HepG2 (cell line): Measurements from ENCODE around the gene DCAF15. TPM values are rescaled to one million over a fixed set of nuclear protein-coding genes. Genes with fewer than 3 reads are reported as not detected.

Source experiments
- ATAC-seq: fragments of 200-7000 bp; cut with Tn5 transposase; 3 replicates; pipeline ENCODE4 v1.9.1; 2020; ENCODE audit warnings: mild to moderate bottlenecking, moderate library complexity
- BruUV-seq: library from RNA; stranded (reverse); fragments of 400-500 nt; replicated peaks from 2 replicates; lab custom pipeline; 2021; lab: Mats Ljungman, UMichigan
- CTCF ChIA-PET: fragments of 300-600 bp; formaldehyde crosslinking; extraction: SDS; loops from one replicate; lab custom pipeline; 2021; ENCODE audit warnings: low total read pairs, inconsistent platforms, low intra/inter-chr PET ratio; lab: Yijun Ruan, JAX
- POLR2A ChIA-PET: fragments of 350-600 bp; sonication (Branson Sonifier 250); formaldehyde crosslinking; loops from one replicate; lab custom pipeline; 2020; ENCODE audit warnings: antibody characterized with exemption, inconsistent platforms; lab: Yijun Ruan, JAX
- DNase-seq: peaks from one replicate; pipeline ENCODE4 v3.0.0-alpha.2; 2015; ENCODE audit warnings: low spot score
- FAIRE-seq: peaks from 3 replicates; lab custom pipeline; 2011; peaks lifted over from hg19 to GRCh38; lab: Jason Lieb, UNC
- H2AFZ ChIP-seq: one replicate; pipeline ENCODE4 v1.6.1; 2011; ENCODE audit warnings: low read length, inconsistent platforms
- H3K27ac ChIP-seq: fragments of 300-600 bp; 3 replicates; pipeline ENCODE4 v1.8.0; 2011; ENCODE audit warnings: mixed run types, mild to moderate bottlenecking, mixed read lengths, low read length, inconsistent platforms; ENCODE audit not compliant: insufficient read depth; ENCODE audit errors: extremely low read length
- H3K27me3 ChIP-seq, 2 experiments: fragments of 200-600 bp in 1 of 2; 2 replicates in 1 of 2; 3 replicates in 1 of 2; pipeline versions ENCODE4 v1.6.0 to v1.8.0; 2011; ENCODE audit warnings: low read length in 2 of 2, mild to moderate bottlenecking in 2 of 2, moderate library complexity in 2 of 2, inconsistent platforms in 1 of 2; ENCODE audit not compliant: insufficient read depth in 2 of 2, control insufficient read depth in 1 of 2
- H3K36me3 ChIP-seq, 2 experiments: fragments of 200-600 bp in 1 of 2; replicated peaks in 1 of 2; 2 replicates in 1 of 2; 3 replicates in 1 of 2; pipeline versions ENCODE4 v1.5.1 to v1.8.0; 2011; ENCODE audit warnings: low read length in 2 of 2, inconsistent platforms in 1 of 2; ENCODE audit not compliant: insufficient read depth in 2 of 2, control insufficient read depth in 1 of 2
- H3K4me1 ChIP-seq: 2 replicates; pipeline ENCODE4 v1.5.1; 2012; ENCODE audit warnings: low read length, inconsistent platforms; ENCODE audit not compliant: insufficient read depth
- H3K4me2 ChIP-seq: 2 replicates; pipeline ENCODE4 v1.6.0; 2011; ENCODE audit warnings: low read depth, low read length, inconsistent platforms
- H3K4me3 ChIP-seq, 3 experiments: fragments of 200-600 bp in 1 of 3; sonication (generic), shearing (Covaris generic) in 1 of 3; replicated peaks in 1 of 3; 2 replicates each; pipeline ENCODE4 v1.5.1; 2011 to 2016; ENCODE audit warnings: low read length in 3 of 3, inconsistent platforms in 2 of 3, low read depth in 2 of 3, mild to moderate bottlenecking in 2 of 3, control low read depth in 1 of 3, mixed read lengths in 1 of 3; ENCODE audit not compliant: insufficient read depth in 1 of 3
- H3K79me2 ChIP-seq: one replicate; pipeline ENCODE4 v1.6.1; 2011; ENCODE audit warnings: low read length, inconsistent platforms; ENCODE audit not compliant: insufficient read depth
- H3K9ac ChIP-seq: 2 replicates; pipeline ENCODE4 v1.6.0; 2011; ENCODE audit warnings: mild to moderate bottlenecking, low read depth, low read length, inconsistent platforms; ENCODE audit not compliant: insufficient read depth
- H3K9me3 ChIP-seq: 2 replicates; pipeline ENCODE4 v1.5.1; 2012; ENCODE audit warnings: mild to moderate bottlenecking, low read length
- H4K20me1 ChIP-seq: 2 replicates; pipeline ENCODE4 v1.6.0; 2011; ENCODE audit warnings: inconsistent platforms, mild to moderate bottlenecking, low read length, moderate library complexity; ENCODE audit not compliant: insufficient read depth
- AGO2 ChIP-seq: fragments of 200-400 bp; formaldehyde crosslinking; optimal IDR thresholded peaks from 2 replicates; pipeline ENCODE3; 2017; ENCODE audit warnings: mild to moderate bottlenecking, low read depth, low read length, moderate library complexity
- ATF4 ChIP-seq, 2 experiments: fragments of 450-650 bp in 1 of 2; sonication (generic) in 1 of 2; formaldehyde crosslinking; IDR thresholded peaks; 2 replicates each; pipeline versions ENCODE4 v1.5.0 to v1.8.0; 2020 to 2022; ENCODE audit warnings: mild to moderate bottlenecking in 1 of 2, missing genetic modification reagents in 1 of 2
- GTF3A ChIP-seq: sonication (generic); formaldehyde crosslinking; conservative IDR thresholded peaks from 2 replicates; pipeline ENCODE4 v1.4.0; 2020; ENCODE audit warnings: mild to moderate bottlenecking, missing genetic modification reagents
- NFIC ChIP-seq: IDR thresholded peaks from 2 replicates; pipeline ENCODE4 v1.6.1; 2012; ENCODE audit warnings: mild to moderate bottlenecking, low read length, inconsistent platforms
- PAX8 ChIP-seq: sonication (generic); formaldehyde crosslinking; IDR thresholded peaks from 2 replicates; pipeline ENCODE4 v1.8.0; 2022; ENCODE audit warnings: mild to moderate bottlenecking, missing genetic modification reagents, borderline replicate concordance
- PRDM10 ChIP-seq: sonication (generic); formaldehyde crosslinking; IDR thresholded peaks from 2 replicates; pipeline ENCODE4 v1.4.0; 2020; ENCODE audit warnings: low read depth, missing genetic modification reagents
- SIX1 ChIP-seq: sonication (generic); formaldehyde crosslinking; IDR thresholded peaks from 2 replicates; pipeline ENCODE4 v1.4.0; 2020; ENCODE audit warnings: missing genetic modification reagents, borderline replicate concordance
- SP140L ChIP-seq: sonication (generic); formaldehyde crosslinking; IDR thresholded peaks from 2 replicates; pipeline ENCODE4 v1.4.0; 2020; ENCODE audit warnings: missing genetic modification reagents, borderline replicate concordance
- ZNF124 ChIP-seq: sonication (generic); formaldehyde crosslinking; IDR thresholded peaks from 2 replicates; pipeline ENCODE4 v1.4.0; 2020; ENCODE audit warnings: missing genetic modification reagents
- ZNF34 ChIP-seq: sonication (generic); formaldehyde crosslinking; IDR thresholded peaks from 2 replicates; pipeline ENCODE4 v1.4.0; 2020; ENCODE audit warnings: mild to moderate bottlenecking, missing genetic modification reagents, borderline replicate concordance
- ZNF552 ChIP-seq: sonication (generic); formaldehyde crosslinking; IDR thresholded peaks from 2 replicates; pipeline ENCODE4 v1.9.0; 2022; ENCODE audit warnings: missing genetic modification reagents, mild to moderate bottlenecking, borderline replicate concordance
- ZNF619 ChIP-seq: sonication (generic); formaldehyde crosslinking; IDR thresholded peaks from 2 replicates; pipeline ENCODE4 v1.4.0; 2020; ENCODE audit warnings: mild to moderate bottlenecking, missing genetic modification reagents
- ZNF652 ChIP-seq: IDR thresholded peaks from 2 replicates; pipeline ENCODE4 v1.6.1; 2016; ENCODE audit warnings: low read depth, borderline replicate concordance
- ZNF713 ChIP-seq: sonication (generic); formaldehyde crosslinking; IDR thresholded peaks from 2 replicates; pipeline ENCODE4 v1.4.0; 2020; ENCODE audit warnings: mild to moderate bottlenecking, missing genetic modification reagents
- WGBS: methylation state at CpG from one replicate; pipeline ENCODE4 v1.1.6; 2017; ENCODE audit warnings: low lambda C conversion rate; 5-methylcytosine and 5-hydroxymethylcytosine counted together
- in situ Hi-C: cut with HindIII; loops from 2 replicates; pipeline ENCODE4 v1.10.0; 2017; ENCODE audit warnings: low pct_unique_long_range_greater_than_20kb; ENCODE audit not compliant: extremely low pct_ligation_motif_present
- intact Hi-C: fragments of 100-400 bp; cut with micrococcal nuclease; formaldehyde crosslinking; loops from one replicate; pipeline ENCODE4 v1.10.0; 2022; ENCODE audit not compliant: unreplicated experiment
- polyA plus RNA-seq, 8 experiments: library from polyadenylated mRNA; depleted of rRNA in 3 of 8; stranded (reverse) in 7 of 8; unstranded in 1 of 8; fragments of >200 nt; fragmentation: Illumina TruSeq in 4 of 8; extraction: Trizol in 4 of 8; gene quantifications; 2 replicates each; pipeline versions ENCODE4 v1.2.1 to v1.2.3, GENCODE V29; 2011 to 2016; ENCODE audit warnings: low read depth in 4 of 8, missing spikeins in 1 of 8, mixed read lengths in 1 of 8; ENCODE audit not compliant: insufficient read depth in 1 of 8
- total RNA-seq, 5 experiments: library from RNA; depleted of rRNA; stranded (reverse); fragments of >200 nt; fragmentation: Illumina TruSeq; extraction: Trizol; gene quantifications; 2 replicates each; pipeline ENCODE4 v1.2.3, GENCODE V29; 2016; ENCODE audit warnings: low read depth in 1 of 5
- TF ChIP-seq, protein P1 (sequence below): sonication (generic); formaldehyde crosslinking; IDR thresholded peaks from 2 replicates; pipeline ENCODE4 v1.4.0; 2020; ENCODE audit warnings: missing genetic modification reagents

Gene DCAF15
- total and polyA plus RNA-seq, 2 of the 13 experiments (the other 11 are each of a cell fraction or from before 2014, with no cell fraction given) = 13.6 to 14.0 TPM

- FAIRE-seq (no peak), ATAC-seq (no peak), DNase-seq (no peak)
- H3K9me3 ChIP-seq = no peaks in the 10 kb centered on the region
- in situ Hi-C loops (no loop called here), intact Hi-C loops (no loop called here)
- ChIA-PET CTCF (no interaction called here), POLR2A (no interaction called here)
- no peak overlapping the region for H3K4me2 ChIP-seq
- H3K36me3 ChIP-seq = peaks cover 10 to 21% of the 10 kb centered on the region in 2 experiments; a peak in 3 of 5 replicates
- no TSS peak for BruUV-seq
- H3K79me2 ChIP-seq = no peaks in the 10 kb centered on the region
- H2AFZ ChIP-seq = no peak overlapping the region
- WGBS = 95% methylated on average over 4 of the region's 12 CpGs
- H4K20me1 ChIP-seq = no peaks in the 10 kb centered on the region
- H3K27ac ChIP-seq = no peak overlapping the region
- TF ChIP-seq PRDM10 (CRISPR knock-in tag) = no peak
- peak; percentile 56 for TF ChIP-seq AGO2
- H3K4me3 ChIP-seq = no peak overlapping the region
- H3K9ac ChIP-seq = no peak overlapping the region
- no peaks in the 10 kb centered on the region for H3K27me3 ChIP-seq
- no peaks in the 10 kb centered on the region for H3K4me1 ChIP-seq
These were observed 26.9 kb downstream of the DCAF15 start for GRCh38 chr19:13979244-13979615.

DNA sequence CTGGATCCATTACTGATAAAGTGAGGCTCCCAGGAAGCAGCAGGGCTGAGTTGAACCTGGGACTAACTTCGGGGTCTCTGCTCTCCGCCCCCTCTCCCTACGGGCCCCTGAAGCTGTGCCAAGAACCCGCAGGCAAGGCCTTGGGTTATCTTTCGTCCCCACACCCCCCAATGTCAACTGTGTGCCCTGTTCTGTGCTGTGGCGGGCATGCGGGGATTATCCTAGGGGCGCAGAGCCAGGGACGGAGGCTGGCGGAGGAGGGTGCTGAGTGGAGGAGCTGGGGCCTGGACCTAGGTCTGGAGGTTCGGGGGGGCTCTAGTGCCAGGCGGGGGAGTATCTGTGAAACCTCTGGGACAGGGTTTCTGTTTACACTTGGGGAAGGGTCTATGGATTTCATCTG lies 27.4 kb downstream of the DCAF15 start:
- ATAC-seq (no peak), FAIRE-seq (no peak), DNase-seq (no peak)
- Histone ChIP-seq H3K4me3 (no peak overlapping the region), H3K36me3 (peaks cover 10 to 18% of the 10 kb centered on the region in 2 experiments; a peak in 3 of 5 replicates), H3K27ac (no peak overlapping the region), H3K27me3 (no peaks in the 10 kb centered on the region), H4K20me1 (no peaks in the 10 kb centered on the region), H3K9me3 (no peaks in the 10 kb centered on the region), H3K79me2 (no peaks in the 10 kb centered on the region), H3K4me1 (0 out of 2 replicates have a peak, but pooled peaks cover 2% of the 10 kb centered on the region), H2AFZ (no peak overlapping the region), H3K4me2 (no peak overlapping the region), H3K9ac (no peak overlapping the region)
- BruUV-seq = no TSS peak
- POLR2A ChIA-PET = no interaction called here
- CTCF ChIA-PET = no interaction called here
- intact Hi-C loops = no loop called here
- in situ Hi-C loops = no loop called here
- 88% methylated on average over 12 of the region's 12 CpGs for WGBS
- TF ChIP-seq ZNF713 (no peak), NFIC (no peak), PAX8 (CRISPR knock-in tag) (no peak), SP140L (CRISPR knock-in tag) (no peak), ZNF619 (CRISPR knock-in tag) (no peak), ZNF652 (CRISPR knock-in tag) (no peak), GTF3A (CRISPR knock-in tag) (no peak), ZNF34 (CRISPR knock-in tag) (no peak), ZNF124 (CRISPR knock-in tag) (no peak), ZNF552 (CRISPR knock-in tag) (no peak), ATF4 (CRISPR knock-in tag; IDR thresholded peaks at IDR 0.05) (no peak), SIX1 (CRISPR knock-in tag) (no peak)
- TF ChIP-seq, protein P1, sequence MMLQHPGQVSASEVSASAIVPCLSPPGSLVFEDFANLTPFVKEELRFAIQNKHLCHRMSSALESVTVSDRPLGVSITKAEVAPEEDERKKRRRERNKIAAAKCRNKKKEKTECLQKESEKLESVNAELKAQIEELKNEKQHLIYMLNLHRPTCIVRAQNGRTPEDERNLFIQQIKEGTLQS (CRISPR knock-in tag) = no peak
